ENCODE measurements around the gene RYK. TPM values are rescaled to one million over a fixed set of nuclear protein-coding genes. Genes with fewer than 3 reads are reported as not detected.

RYK gene
- total RNA-seq, 1 experiment from 2014 or later = 54.2 TPM

GRCh38 chr3:134232151-134232550 lies 18.5 kb downstream of the RYK start (continued):
- no peak for TF ChIP-seq PREB (CRISPR knock-in tag; IDR thresholded peaks at IDR 0.05; ENCODE audit: borderline replicate concordance)

DNA sequence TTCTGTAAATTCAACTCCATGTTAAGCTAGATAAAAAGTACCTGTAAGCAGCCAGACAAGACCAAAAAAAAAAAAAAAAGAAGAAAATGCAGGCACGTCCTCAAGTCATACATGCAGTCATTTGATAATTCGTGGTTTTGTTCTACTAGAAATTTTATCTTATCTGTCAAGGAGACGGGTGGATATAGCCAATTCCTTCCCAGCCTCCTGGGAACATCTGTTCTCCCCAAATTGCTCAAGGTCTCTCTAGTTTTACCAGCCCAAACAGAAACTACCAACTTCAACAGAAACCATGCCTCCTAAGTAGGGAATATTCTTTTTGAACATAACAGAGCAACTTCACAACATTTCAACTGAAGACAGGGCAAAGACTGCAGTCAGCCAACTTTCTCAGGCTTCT lies 19.5 kb downstream of the RYK start:
- TF ChIP-seq, protein P1, sequence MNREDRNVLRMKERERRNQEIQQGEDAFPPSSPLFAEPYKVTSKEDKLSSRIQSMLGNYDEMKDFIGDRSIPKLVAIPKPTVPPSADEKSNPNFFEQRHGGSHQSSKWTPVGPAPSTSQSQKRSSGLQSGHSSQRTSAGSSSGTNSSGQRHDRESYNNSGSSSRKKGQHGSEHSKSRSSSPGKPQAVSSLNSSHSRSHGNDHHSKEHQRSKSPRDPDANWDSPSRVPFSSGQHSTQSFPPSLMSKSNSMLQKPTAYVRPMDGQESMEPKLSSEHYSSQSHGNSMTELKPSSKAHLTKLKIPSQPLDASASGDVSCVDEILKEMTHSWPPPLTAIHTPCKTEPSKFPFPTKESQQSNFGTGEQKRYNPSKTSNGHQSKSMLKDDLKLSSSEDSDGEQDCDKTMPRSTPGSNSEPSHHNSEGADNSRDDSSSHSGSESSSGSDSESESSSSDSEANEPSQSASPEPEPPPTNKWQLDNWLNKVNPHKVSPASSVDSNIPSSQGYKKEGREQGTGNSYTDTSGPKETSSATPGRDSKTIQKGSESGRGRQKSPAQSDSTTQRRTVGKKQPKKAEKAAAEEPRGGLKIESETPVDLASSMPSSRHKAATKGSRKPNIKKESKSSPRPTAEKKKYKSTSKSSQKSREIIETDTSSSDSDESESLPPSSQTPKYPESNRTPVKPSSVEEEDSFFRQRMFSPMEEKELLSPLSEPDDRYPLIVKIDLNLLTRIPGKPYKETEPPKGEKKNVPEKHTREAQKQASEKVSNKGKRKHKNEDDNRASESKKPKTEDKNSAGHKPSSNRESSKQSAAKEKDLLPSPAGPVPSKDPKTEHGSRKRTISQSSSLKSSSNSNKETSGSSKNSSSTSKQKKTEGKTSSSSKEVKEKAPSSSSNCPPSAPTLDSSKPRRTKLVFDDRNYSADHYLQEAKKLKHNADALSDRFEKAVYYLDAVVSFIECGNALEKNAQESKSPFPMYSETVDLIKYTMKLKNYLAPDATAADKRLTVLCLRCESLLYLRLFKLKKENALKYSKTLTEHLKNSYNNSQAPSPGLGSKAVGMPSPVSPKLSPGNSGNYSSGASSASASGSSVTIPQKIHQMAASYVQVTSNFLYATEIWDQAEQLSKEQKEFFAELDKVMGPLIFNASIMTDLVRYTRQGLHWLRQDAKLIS (CRISPR knock-in tag; IDR thresholded peaks at IDR 0.05; ENCODE audit: borderline replicate concordance) = no peak
- TF ChIP-seq ERG (CRISPR knock-in tag; IDR thresholded peaks at IDR 0.05) = no peak
- no peak for TF ChIP-seq CBFB (CRISPR knock-in tag; IDR thresholded peaks at IDR 0.05; ENCODE audit: low read depth)
- no peak for TF ChIP-seq FOXJ3 (CRISPR knock-in tag; IDR thresholded peaks at IDR 0.05; ENCODE audit: borderline replicate concordance)
- TF ChIP-seq, protein P2, sequence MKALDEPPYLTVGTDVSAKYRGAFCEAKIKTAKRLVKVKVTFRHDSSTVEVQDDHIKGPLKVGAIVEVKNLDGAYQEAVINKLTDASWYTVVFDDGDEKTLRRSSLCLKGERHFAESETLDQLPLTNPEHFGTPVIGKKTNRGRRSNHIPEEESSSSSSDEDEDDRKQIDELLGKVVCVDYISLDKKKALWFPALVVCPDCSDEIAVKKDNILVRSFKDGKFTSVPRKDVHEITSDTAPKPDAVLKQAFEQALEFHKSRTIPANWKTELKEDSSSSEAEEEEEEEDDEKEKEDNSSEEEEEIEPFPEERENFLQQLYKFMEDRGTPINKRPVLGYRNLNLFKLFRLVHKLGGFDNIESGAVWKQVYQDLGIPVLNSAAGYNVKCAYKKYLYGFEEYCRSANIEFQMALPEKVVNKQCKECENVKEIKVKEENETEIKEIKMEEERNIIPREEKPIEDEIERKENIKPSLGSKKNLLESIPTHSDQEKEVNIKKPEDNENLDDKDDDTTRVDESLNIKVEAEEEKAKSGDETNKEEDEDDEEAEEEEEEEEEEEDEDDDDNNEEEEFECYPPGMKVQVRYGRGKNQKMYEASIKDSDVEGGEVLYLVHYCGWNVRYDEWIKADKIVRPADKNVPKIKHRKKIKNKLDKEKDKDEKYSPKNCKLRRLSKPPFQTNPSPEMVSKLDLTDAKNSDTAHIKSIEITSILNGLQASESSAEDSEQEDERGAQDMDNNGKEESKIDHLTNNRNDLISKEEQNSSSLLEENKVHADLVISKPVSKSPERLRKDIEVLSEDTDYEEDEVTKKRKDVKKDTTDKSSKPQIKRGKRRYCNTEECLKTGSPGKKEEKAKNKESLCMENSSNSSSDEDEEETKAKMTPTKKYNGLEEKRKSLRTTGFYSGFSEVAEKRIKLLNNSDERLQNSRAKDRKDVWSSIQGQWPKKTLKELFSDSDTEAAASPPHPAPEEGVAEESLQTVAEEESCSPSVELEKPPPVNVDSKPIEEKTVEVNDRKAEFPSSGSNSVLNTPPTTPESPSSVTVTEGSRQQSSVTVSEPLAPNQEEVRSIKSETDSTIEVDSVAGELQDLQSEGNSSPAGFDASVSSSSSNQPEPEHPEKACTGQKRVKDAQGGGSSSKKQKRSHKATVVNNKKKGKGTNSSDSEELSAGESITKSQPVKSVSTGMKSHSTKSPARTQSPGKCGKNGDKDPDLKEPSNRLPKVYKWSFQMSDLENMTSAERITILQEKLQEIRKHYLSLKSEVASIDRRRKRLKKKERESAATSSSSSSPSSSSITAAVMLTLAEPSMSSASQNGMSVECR (CRISPR knock-in tag; IDR thresholded peaks at IDR 0.05; ENCODE audit: borderline replicate concordance) = no peak
- no peak for TF ChIP-seq SOX15 (CRISPR knock-in tag; IDR thresholded peaks at IDR 0.05)
- TF ChIP-seq, protein P3, sequence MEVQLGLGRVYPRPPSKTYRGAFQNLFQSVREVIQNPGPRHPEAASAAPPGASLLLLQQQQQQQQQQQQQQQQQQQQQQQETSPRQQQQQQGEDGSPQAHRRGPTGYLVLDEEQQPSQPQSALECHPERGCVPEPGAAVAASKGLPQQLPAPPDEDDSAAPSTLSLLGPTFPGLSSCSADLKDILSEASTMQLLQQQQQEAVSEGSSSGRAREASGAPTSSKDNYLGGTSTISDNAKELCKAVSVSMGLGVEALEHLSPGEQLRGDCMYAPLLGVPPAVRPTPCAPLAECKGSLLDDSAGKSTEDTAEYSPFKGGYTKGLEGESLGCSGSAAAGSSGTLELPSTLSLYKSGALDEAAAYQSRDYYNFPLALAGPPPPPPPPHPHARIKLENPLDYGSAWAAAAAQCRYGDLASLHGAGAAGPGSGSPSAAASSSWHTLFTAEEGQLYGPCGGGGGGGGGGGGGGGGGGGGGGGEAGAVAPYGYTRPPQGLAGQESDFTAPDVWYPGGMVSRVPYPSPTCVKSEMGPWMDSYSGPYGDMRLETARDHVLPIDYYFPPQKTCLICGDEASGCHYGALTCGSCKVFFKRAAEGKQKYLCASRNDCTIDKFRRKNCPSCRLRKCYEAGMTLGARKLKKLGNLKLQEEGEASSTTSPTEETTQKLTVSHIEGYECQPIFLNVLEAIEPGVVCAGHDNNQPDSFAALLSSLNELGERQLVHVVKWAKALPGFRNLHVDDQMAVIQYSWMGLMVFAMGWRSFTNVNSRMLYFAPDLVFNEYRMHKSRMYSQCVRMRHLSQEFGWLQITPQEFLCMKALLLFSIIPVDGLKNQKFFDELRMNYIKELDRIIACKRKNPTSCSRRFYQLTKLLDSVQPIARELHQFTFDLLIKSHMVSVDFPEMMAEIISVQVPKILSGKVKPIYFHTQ (CRISPR knock-in tag; IDR thresholded peaks at IDR 0.05) = no peak
- TF ChIP-seq, protein P4, sequence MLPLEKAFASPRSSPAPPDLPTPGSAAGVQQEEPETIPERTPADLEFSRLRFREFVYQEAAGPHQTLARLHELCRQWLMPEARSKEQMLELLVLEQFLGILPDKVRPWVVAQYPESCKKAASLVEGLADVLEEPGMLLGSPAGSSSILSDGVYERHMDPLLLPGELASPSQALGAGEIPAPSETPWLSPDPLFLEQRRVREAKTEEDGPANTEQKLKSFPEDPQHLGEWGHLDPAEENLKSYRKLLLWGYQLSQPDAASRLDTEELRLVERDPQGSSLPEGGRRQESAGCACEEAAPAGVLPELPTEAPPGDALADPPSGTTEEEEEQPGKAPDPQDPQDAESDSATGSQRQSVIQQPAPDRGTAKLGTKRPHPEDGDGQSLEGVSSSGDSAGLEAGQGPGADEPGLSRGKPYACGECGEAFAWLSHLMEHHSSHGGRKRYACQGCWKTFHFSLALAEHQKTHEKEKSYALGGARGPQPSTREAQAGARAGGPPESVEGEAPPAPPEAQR (CRISPR knock-in tag; IDR thresholded peaks at IDR 0.05) = no peak
- no peak for TF ChIP-seq ZNF281 (CRISPR knock-in tag; IDR thresholded peaks at IDR 0.05)
- no peak for TF ChIP-seq SMAD4 (CRISPR knock-in tag; IDR thresholded peaks at IDR 0.05)
- no peak for TF ChIP-seq USF2 (CRISPR knock-in tag; IDR thresholded peaks at IDR 0.05)
- TF ChIP-seq, protein P5, sequence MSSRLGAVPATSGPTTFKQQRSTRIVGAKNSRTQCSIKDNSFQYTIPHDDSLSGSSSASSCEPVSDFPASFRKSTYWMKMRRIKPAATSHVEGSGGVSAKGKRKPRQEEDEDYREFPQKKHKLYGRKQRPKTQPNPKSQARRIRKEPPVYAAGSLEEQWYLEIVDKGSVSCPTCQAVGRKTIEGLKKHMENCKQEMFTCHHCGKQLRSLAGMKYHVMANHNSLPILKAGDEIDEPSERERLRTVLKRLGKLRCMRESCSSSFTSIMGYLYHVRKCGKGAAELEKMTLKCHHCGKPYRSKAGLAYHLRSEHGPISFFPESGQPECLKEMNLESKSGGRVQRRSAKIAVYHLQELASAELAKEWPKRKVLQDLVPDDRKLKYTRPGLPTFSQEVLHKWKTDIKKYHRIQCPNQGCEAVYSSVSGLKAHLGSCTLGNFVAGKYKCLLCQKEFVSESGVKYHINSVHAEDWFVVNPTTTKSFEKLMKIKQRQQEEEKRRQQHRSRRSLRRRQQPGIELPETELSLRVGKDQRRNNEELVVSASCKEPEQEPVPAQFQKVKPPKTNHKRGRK (CRISPR knock-in tag; IDR thresholded peaks at IDR 0.05; ENCODE audit: borderline replicate concordance) = no peak
- no peak for TF ChIP-seq NR1H2 (CRISPR knock-in tag; IDR thresholded peaks at IDR 0.05)
- H3K27ac Mint-ChIP-seq = peak overlapping the region; percentile 23; the same call in 1 of the 2 replicates
- ATAC-seq (no peak), DNase-seq (ENCODE audit: low spot score) (no peak)
- H3K4me1 Mint-ChIP-seq = peaks cover 48% of the 10 kb centered on the region
- H3K9me3 Mint-ChIP-seq = no peaks in the 10 kb centered on the region
- H3K4me3 Mint-ChIP-seq = no peak overlapping the region
- ChIA-PET CTCF (no interaction called here), POLR2A (interaction anchor here (0.6 kb wide), 1 partner anchor 95 kb away, joined by 4 read pairs; no protein-coding TSS in a partner anchor)
- H3K27me3 Mint-ChIP-seq (ENCODE audit: low read depth) = no peaks in the 10 kb centered on the region
- H3K36me3 Mint-ChIP-seq = no peaks in the 10 kb centered on the region
